CMK (cell line): ENCODE data around the gene TBCCD1.
"Not testable (repeated sequence)": the region's sequence is repeated elsewhere in the genome, so short reads cannot be mapped to it uniquely, and the experiment has no call there.

ENCODE experiments used
- DNase-seq: peaks from one replicate; pipeline ENCODE4 v3.0.0-alpha.2; 2010; ENCODE audit warnings: low read depth

TBCCD1 gene

GRCh38 chr3:186552408-186553031, 14.6 kb downstream of the TBCCD1 start:
- no peak for DNase-seq

- no peak for DNase-seq
Observed at GRCh38 chr3:186551387-186551786, 15.8 kb downstream of the TBCCD1 start.

GRCh38 chr3:186549497-186549896, 17.6 kb downstream of the TBCCD1 start:
- no peak for DNase-seq

- DNase-seq = no peak
Observed at GRCh38 chr3:186544281-186544680, 22.9 kb downstream of the TBCCD1 start, which contains the start of gene CRYGS. CRYGS (minus strand) TSS chr3:186544380; CDS start chr3:186544326, 54 bp downstream.

GRCh38 chr3:186540835-186541226, 26.3 kb downstream of the TBCCD1 start:
- no peak for DNase-seq

GRCh38 chr3:186540221-186540834, 26.8 kb downstream of the TBCCD1 start:
- no peak for DNase-seq

GRCh38 chr3:186538779-186539178, 28.4 kb downstream of the TBCCD1 start:
- no peak for DNase-seq

- no peak for DNase-seq
Observed at GRCh38 chr3:186536883-186537844, 30.0 kb downstream of the TBCCD1 start.

- no peak for DNase-seq
Observed at GRCh38 chr3:186534113-186534669, 32.9 kb downstream of the TBCCD1 start.

- DNase-seq = no peak
Observed at GRCh38 chr3:186532598-186533072, 34.5 kb downstream of the TBCCD1 start.

- not testable (repeated sequence) for DNase-seq
Observed at GRCh38 chr3:186531694-186532093, 35.4 kb downstream of the TBCCD1 start.

- DNase-seq = no peak
Observed at GRCh38 chr3:186530415-186530814, 36.7 kb downstream of the TBCCD1 start.

GRCh38 chr3:186529201-186529999, 37.7 kb downstream of the TBCCD1 start:
- DNase-seq = no peak

- no peak for DNase-seq
Observed at GRCh38 chr3:186526256-186526606, 40.9 kb downstream of the TBCCD1 start.

- no peak for DNase-seq
Observed at GRCh38 chr3:186525369-186526255, 41.5 kb downstream of the TBCCD1 start.

- DNase-seq = no peak
Observed at GRCh38 chr3:186524616-186525015, 42.5 kb downstream of the TBCCD1 start.

- no peak for DNase-seq
Observed at GRCh38 chr3:186523434-186523833, 43.7 kb downstream of the TBCCD1 start.

- no peak for DNase-seq
Observed at GRCh38 chr3:186523022-186523421, 44.1 kb downstream of the TBCCD1 start.

GRCh38 chr3:186520957-186521842, 45.9 kb downstream of the TBCCD1 start:
- DNase-seq = no peak
